Measurements from ENCODE around the gene CHKB.
"Not testable (repeated sequence)": the region's sequence is repeated elsewhere in the genome, so short reads cannot be mapped to it uniquely, and the experiment has no call there.

CHKB gene

DNA sequence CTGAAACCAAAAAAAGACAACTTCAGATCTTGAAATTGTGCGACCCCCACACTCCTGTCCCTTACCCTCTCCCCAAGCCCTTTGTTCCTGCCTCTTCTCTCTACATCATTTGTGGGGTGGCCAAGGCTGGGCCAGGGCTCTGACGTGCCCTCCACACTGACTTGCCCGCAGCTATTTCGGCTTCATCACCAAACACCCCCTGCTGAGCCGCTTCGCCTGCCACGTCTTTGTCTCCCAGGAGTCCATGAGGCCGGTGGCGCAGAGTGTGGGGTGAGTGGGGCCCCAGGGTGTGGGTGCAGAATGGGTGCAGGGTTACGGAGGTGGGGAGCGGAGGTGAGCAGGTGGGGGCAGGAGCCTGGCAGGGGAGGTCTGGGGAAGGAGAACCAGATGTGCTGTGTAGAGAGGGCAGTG is 27.4 kb upstream of the CHKB start:
- H3K9me3 ChIP-seq (ENCODE audit: low read length): no peaks in the 10 kb centered on the region
- H3K36me3 ChIP-seq (ENCODE audit: insufficient read depth, low read length): no peaks in the 10 kb centered on the region

DNA sequence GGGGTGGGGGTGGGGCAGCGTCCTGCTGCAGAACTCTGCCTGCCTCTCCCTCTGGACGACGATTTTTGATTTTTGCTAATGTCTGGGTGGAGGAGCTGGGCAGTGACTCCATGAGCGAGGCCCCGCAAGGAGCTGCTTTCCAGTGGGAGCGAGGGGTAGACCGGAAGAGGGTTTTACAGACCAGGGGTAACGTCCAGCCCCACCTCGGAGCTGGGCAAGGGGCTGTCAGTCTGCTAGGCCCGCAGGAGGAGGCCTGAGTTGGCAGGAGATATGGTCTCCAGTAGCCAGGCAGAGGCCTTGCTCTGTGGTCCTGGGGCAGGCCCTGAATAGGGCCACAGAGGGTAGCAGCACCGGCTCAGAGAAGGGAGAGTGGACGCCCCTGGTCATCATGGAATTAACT is 26.9 kb upstream of the CHKB start:
- Histone ChIP-seq H3K4me1 (ENCODE audit: insufficient read depth, low read length) (no peaks in the 10 kb centered on the region), H3K27ac (ENCODE audit: low read depth, low read length) (no peak overlapping the region), H3K4me3 (ENCODE audit: low read depth in 1 of 2, low read length in 2 of 2) (no peak overlapping the region), H3K9ac (ENCODE audit: low read length) (no peak overlapping the region), H3K9me3 (ENCODE audit: low read length) (no peaks in the 10 kb centered on the region), H3K36me3 (ENCODE audit: insufficient read depth, low read length) (no peaks in the 10 kb centered on the region), H3K27me3 (ENCODE audit: control insufficient read depth in 1 of 2, insufficient read depth in 2 of 2, low read length in 2 of 2) (peaks cover 12 to 53% of the 10 kb centered on the region in 2 donors)

More for the DNA sequence above, 27.4 kb upstream of the CHKB start:
- no peak overlapping the region for H3K27ac ChIP-seq (ENCODE audit: low read depth, low read length)
- no peaks in the 10 kb centered on the region for H3K4me1 ChIP-seq (ENCODE audit: insufficient read depth, low read length)
- peaks cover 12 to 49% of the 10 kb centered on the region in 2 donors for H3K27me3 ChIP-seq (ENCODE audit: control insufficient read depth in 1 of 2, insufficient read depth in 2 of 2, low read length in 2 of 2)
- no peak overlapping the region for H3K4me3 ChIP-seq (ENCODE audit: low read depth in 1 of 2, low read length in 2 of 2)
- no peak overlapping the region for H3K9ac ChIP-seq (ENCODE audit: low read length)

DNA sequence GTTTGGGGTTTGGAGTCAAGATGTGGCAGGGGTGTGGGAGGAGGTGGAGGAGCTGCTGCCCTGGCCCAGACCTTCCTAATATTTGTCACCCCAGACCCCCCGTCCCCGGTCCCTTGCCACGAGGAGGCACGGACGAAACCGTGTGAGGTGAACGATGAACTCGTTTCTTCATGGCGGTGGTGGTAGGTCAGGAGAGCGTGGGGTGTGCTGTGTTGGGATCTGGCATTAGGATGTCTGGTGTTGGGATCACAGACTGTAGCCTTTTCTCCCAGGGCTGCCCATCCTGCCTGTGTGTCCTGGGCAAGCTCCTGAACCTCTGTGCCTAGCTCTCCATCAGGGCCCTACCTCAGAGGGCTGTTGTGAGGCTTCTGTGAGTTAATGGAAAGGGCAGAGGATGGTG is 26.3 kb upstream of the CHKB start:
- H3K4me3 ChIP-seq (ENCODE audit: low read depth in 1 of 2, low read length in 2 of 2): no peak overlapping the region
- H3K36me3 ChIP-seq (ENCODE audit: insufficient read depth, low read length): no peaks in the 10 kb centered on the region
- H3K9me3 ChIP-seq (ENCODE audit: low read length): no peaks in the 10 kb centered on the region
- no peak overlapping the region for H3K9ac ChIP-seq (ENCODE audit: low read length)
- peaks cover 12 to 51% of the 10 kb centered on the region in 2 donors for H3K27me3 ChIP-seq (ENCODE audit: control insufficient read depth in 1 of 2, insufficient read depth in 2 of 2, low read length in 2 of 2)
- H3K27ac ChIP-seq (ENCODE audit: low read depth, low read length): no peak overlapping the region
- H3K4me1 ChIP-seq (ENCODE audit: insufficient read depth, low read length): no peaks in the 10 kb centered on the region

- H3K9me3 ChIP-seq (ENCODE audit: low read length); H3K4me3 ChIP-seq (ENCODE audit: low read depth in 1 of 2, low read length in 2 of 2); H3K9ac ChIP-seq (ENCODE audit: low read length); H3K4me1 ChIP-seq (ENCODE audit: insufficient read depth, low read length); H3K36me3 ChIP-seq (ENCODE audit: insufficient read depth, low read length); H3K27ac ChIP-seq (ENCODE audit: low read depth, low read length): not testable (repeated sequence)
- peaks cover 7 to 54% of the 10 kb centered on the region in 2 donors for H3K27me3 ChIP-seq (ENCODE audit: control insufficient read depth in 1 of 2, insufficient read depth in 2 of 2, low read length in 2 of 2)
Measured at GRCh38 chr22:50608058-50608840, 25.6 kb upstream of the CHKB start.

- no peak overlapping the region for H3K4me3 ChIP-seq (ENCODE audit: low read depth in 1 of 2, low read length in 2 of 2)
- H3K9ac ChIP-seq (ENCODE audit: low read length): no peak overlapping the region
- H3K27ac ChIP-seq (ENCODE audit: low read depth, low read length): no peak overlapping the region
- H3K27me3 ChIP-seq (ENCODE audit: control insufficient read depth in 1 of 2, insufficient read depth in 2 of 2, low read length in 2 of 2): peaks cover 3 to 52% of the 10 kb centered on the region in 2 donors
- H3K4me1 ChIP-seq (ENCODE audit: insufficient read depth, low read length): no peaks in the 10 kb centered on the region
- no peaks in the 10 kb centered on the region for H3K9me3 ChIP-seq (ENCODE audit: low read length)
- H3K36me3 ChIP-seq (ENCODE audit: insufficient read depth, low read length): no peaks in the 10 kb centered on the region
Measured at GRCh38 chr22:50607659-50608020, 25.0 kb upstream of the CHKB start.

DNA sequence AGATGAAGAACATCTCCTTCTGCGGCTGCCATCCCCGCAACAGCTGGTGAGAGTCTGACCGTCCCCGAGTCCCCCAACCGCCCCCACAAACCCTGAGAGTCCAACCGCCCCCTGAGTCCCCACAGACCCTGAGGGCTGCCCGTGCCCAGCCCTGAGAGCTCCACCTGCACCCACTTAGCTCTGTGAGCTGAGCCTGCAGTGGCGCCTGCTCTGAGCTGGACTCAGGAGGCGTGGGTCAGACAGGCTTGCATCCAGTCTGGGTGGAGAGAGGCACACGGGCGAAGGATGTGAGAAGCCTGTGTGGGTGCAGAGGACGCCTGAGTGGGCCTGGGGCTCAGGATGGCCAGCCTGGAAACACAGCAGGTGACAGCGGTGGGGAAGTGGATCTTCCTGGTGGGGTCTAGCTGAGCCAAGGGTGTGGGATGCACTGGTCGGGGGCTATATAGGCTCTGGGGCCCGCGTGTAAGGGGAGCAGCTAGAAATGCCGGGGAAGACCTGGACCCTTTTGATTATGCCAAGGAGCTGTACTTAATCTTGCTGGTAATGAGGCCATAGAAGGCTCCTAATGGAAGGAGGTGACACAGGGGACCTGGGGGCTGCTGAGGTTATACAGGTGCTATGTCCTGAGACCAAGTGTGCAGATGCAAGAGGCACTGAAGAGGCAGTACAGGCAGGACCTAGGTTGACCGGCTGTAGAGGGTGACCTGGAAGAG is 24.5 kb upstream of the CHKB start:
- peaks cover 4 to 49% of the 10 kb centered on the region in 2 donors for H3K27me3 ChIP-seq (ENCODE audit: control insufficient read depth in 1 of 2, insufficient read depth in 2 of 2, low read length in 2 of 2)
- H3K9ac ChIP-seq (ENCODE audit: low read length): no peak overlapping the region
- no peaks in the 10 kb centered on the region for H3K36me3 ChIP-seq (ENCODE audit: insufficient read depth, low read length)
- no peak overlapping the region for H3K4me3 ChIP-seq (ENCODE audit: low read depth in 1 of 2, low read length in 2 of 2)
- no peak overlapping the region for H3K27ac ChIP-seq (ENCODE audit: low read depth, low read length)
- H3K9me3 ChIP-seq (ENCODE audit: low read length): no peaks in the 10 kb centered on the region
- H3K4me1 ChIP-seq (ENCODE audit: insufficient read depth, low read length): no peaks in the 10 kb centered on the region

- Histone ChIP-seq H3K27ac (ENCODE audit: low read depth, low read length) (no peak overlapping the region), H3K27me3 (ENCODE audit: control insufficient read depth in 1 of 2, insufficient read depth in 2 of 2, low read length in 2 of 2) (peaks cover 10 to 54% of the 10 kb centered on the region in 2 donors), H3K36me3 (ENCODE audit: insufficient read depth, low read length) (no peaks in the 10 kb centered on the region), H3K9me3 (ENCODE audit: low read length) (no peaks in the 10 kb centered on the region), H3K4me1 (ENCODE audit: insufficient read depth, low read length) (no peaks in the 10 kb centered on the region), H3K4me3 (ENCODE audit: low read depth in 1 of 2, low read length in 2 of 2) (no peak overlapping the region), H3K9ac (ENCODE audit: low read length) (no peak overlapping the region)
Measured at GRCh38 chr22:50606165-50606945, 23.7 kb upstream of the CHKB start.

DNA sequence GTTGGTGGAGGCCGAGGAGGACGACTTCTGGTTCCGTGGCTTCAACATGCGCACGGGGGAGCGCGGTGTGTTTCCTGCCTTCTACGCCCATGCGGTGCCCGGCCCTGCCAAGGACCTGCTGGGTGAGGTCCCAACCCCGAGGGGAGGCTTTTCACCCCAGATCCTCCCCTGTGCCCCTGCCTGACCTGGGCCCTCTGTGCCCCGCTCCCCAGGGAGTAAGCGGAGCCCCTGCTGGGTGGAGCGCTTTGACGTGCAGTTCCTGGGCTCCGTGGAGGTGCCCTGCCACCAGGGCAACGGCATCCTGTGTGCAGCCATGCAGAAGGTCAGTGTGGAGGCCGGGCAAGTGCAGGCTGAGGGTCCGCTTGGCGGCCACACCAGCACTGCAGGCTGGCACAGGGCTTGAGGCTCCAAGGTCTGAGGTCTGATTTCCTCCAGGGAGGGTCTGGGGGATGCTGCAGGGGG is 23.0 kb upstream of the CHKB start:
- no peaks in the 10 kb centered on the region for H3K4me1 ChIP-seq (ENCODE audit: insufficient read depth, low read length)
- no peak overlapping the region for H3K4me3 ChIP-seq (ENCODE audit: low read depth in 1 of 2, low read length in 2 of 2)
- peaks cover 10 to 53% of the 10 kb centered on the region in 2 donors for H3K27me3 ChIP-seq (ENCODE audit: control insufficient read depth in 1 of 2, insufficient read depth in 2 of 2, low read length in 2 of 2)
- H3K9ac ChIP-seq (ENCODE audit: low read length): no peak overlapping the region
- H3K9me3 ChIP-seq (ENCODE audit: low read length): no peaks in the 10 kb centered on the region
- no peak overlapping the region for H3K27ac ChIP-seq (ENCODE audit: low read depth, low read length)
- no peaks in the 10 kb centered on the region for H3K36me3 ChIP-seq (ENCODE audit: insufficient read depth, low read length)

DNA sequence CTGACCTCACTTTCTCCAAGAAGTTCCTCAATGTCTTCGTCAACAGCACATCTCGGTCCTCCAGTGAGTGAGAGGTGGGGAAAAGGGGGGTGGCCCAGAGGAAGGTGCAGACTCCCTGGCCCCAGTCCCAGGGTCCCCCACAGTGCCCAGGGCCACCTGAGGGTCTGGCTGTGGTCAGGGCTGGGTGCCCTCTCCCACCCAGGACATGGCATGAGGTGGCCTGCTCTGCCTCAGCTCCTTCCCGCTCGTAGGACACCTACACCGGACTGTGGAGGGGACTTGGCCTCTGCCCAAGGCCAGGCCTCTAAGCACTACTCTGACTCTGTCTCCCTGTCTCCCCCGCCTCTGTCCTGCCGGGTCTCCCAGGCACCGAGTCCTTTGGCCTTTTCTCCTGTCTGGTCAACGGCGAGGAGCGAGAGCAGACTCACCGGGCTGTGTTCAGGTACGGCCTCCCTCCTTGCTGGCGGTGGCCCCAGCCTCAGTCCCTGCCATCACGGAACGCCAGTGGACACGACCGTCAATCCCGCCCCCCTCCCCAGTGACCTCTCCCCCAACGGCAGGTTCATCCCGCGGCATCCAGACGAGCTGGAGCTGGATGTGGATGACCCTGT is 22.5 kb upstream of the CHKB start:
- Histone ChIP-seq H3K27me3 (ENCODE audit: control insufficient read depth in 1 of 2, insufficient read depth in 2 of 2, low read length in 2 of 2) (peaks cover 10 to 48% of the 10 kb centered on the region in 2 donors), H3K9ac (ENCODE audit: low read length) (no peak overlapping the region), H3K4me3 (ENCODE audit: low read depth in 1 of 2, low read length in 2 of 2) (no peak overlapping the region), H3K4me1 (ENCODE audit: insufficient read depth, low read length) (no peaks in the 10 kb centered on the region), H3K36me3 (ENCODE audit: insufficient read depth, low read length) (no peaks in the 10 kb centered on the region), H3K27ac (ENCODE audit: low read depth, low read length) (no peak overlapping the region), H3K9me3 (ENCODE audit: low read length) (no peaks in the 10 kb centered on the region)

- Histone ChIP-seq H3K27ac (ENCODE audit: low read depth, low read length) (no peak overlapping the region), H3K9ac (ENCODE audit: low read length) (no peak overlapping the region), H3K36me3 (ENCODE audit: insufficient read depth, low read length) (no peaks in the 10 kb centered on the region), H3K27me3 (ENCODE audit: control insufficient read depth in 1 of 2, insufficient read depth in 2 of 2, low read length in 2 of 2) (peaks cover 16 to 51% of the 10 kb centered on the region in 2 donors), H3K9me3 (ENCODE audit: low read length) (no peaks in the 10 kb centered on the region), H3K4me3 (ENCODE audit: low read depth in 1 of 2, low read length in 2 of 2) (no peak overlapping the region), H3K4me1 (ENCODE audit: insufficient read depth, low read length) (no peaks in the 10 kb centered on the region)
Measured at GRCh38 chr22:50604256-50605001, 21.8 kb upstream of the CHKB start.
